ENCODE data around the gene ARHGAP15.

ARHGAP15 gene

GRCh38 chr2:143720095-143720664, 591.0 kb downstream of the ARHGAP15 start:
- Histone ChIP-seq H3K4me2 (no peak overlapping the region), H3K36me3 (ENCODE audit: insufficient read depth) (no peaks in the 10 kb centered on the region), H3K27ac (no peak overlapping the region), H3K4me1 (ENCODE audit: low read depth, poor library complexity, severe bottlenecking) (no peaks in the 10 kb centered on the region), H3K27me3 (ENCODE audit: insufficient read depth, low read depth) (no peaks in the 10 kb centered on the region), H3K4me3 (IDR thresholded peaks at IDR 0.05; ENCODE audit: insufficient read depth, low read depth, low read length) (no peak overlapping the region), H3K79me2 (ENCODE audit: insufficient read depth, low read depth) (no peaks in the 10 kb centered on the region), H4K20me1 (ENCODE audit: insufficient read depth) (no peaks in the 10 kb centered on the region), H3K9ac (no peak overlapping the region), H2AFZ (ENCODE audit: low read depth) (no peak overlapping the region)
- no peak for TF ChIP-seq CTCF (conservative IDR thresholded peaks at IDR 0.05; ENCODE audit: low read depth, low read length)

- Histone ChIP-seq H2AFZ (ENCODE audit: low read depth) (no peak overlapping the region), H3K4me3 (IDR thresholded peaks at IDR 0.05; ENCODE audit: insufficient read depth, low read depth, low read length) (no peak overlapping the region), H3K4me1 (ENCODE audit: low read depth, poor library complexity, severe bottlenecking) (no peaks in the 10 kb centered on the region), H3K9ac (no peak overlapping the region), H3K27me3 (ENCODE audit: insufficient read depth, low read depth) (no peaks in the 10 kb centered on the region), H3K27ac (no peak overlapping the region), H3K36me3 (ENCODE audit: insufficient read depth) (no peaks in the 10 kb centered on the region), H3K4me2 (no peak overlapping the region), H3K79me2 (ENCODE audit: insufficient read depth, low read depth) (no peaks in the 10 kb centered on the region), H4K20me1 (ENCODE audit: insufficient read depth) (no peaks in the 10 kb centered on the region)
- no peak for TF ChIP-seq CTCF (conservative IDR thresholded peaks at IDR 0.05; ENCODE audit: low read depth, low read length)
Observed at GRCh38 chr2:143725400-143725799, 596.2 kb downstream of the ARHGAP15 start.

- Histone ChIP-seq H3K36me3 (ENCODE audit: insufficient read depth) (no peaks in the 10 kb centered on the region), H3K9ac (no peak overlapping the region), H4K20me1 (ENCODE audit: insufficient read depth) (no peaks in the 10 kb centered on the region), H3K79me2 (ENCODE audit: insufficient read depth, low read depth) (no peaks in the 10 kb centered on the region), H2AFZ (ENCODE audit: low read depth) (no peak overlapping the region), H3K4me1 (ENCODE audit: low read depth, poor library complexity, severe bottlenecking) (no peaks in the 10 kb centered on the region), H3K27me3 (ENCODE audit: insufficient read depth, low read depth) (no peaks in the 10 kb centered on the region), H3K4me3 (IDR thresholded peaks at IDR 0.05; ENCODE audit: insufficient read depth, low read depth, low read length) (no peak overlapping the region), H3K4me2 (no peak overlapping the region), H3K27ac (no peak overlapping the region)
- no peak for TF ChIP-seq CTCF (conservative IDR thresholded peaks at IDR 0.05; ENCODE audit: low read depth, low read length)
Observed at GRCh38 chr2:143726151-143726845, 597.1 kb downstream of the ARHGAP15 start.

- Histone ChIP-seq H3K36me3 (ENCODE audit: insufficient read depth) (no peaks in the 10 kb centered on the region), H3K79me2 (ENCODE audit: insufficient read depth, low read depth) (no peaks in the 10 kb centered on the region), H3K27me3 (ENCODE audit: insufficient read depth, low read depth) (no peaks in the 10 kb centered on the region), H3K4me2 (no peak overlapping the region), H3K27ac (no peak overlapping the region), H4K20me1 (ENCODE audit: insufficient read depth) (no peaks in the 10 kb centered on the region), H3K9ac (no peak overlapping the region), H3K4me3 (IDR thresholded peaks at IDR 0.05; ENCODE audit: insufficient read depth, low read depth, low read length) (no peak overlapping the region), H2AFZ (ENCODE audit: low read depth) (no peak overlapping the region), H3K4me1 (ENCODE audit: low read depth, poor library complexity, severe bottlenecking) (no peaks in the 10 kb centered on the region)
- TF ChIP-seq CTCF (conservative IDR thresholded peaks at IDR 0.05; ENCODE audit: low read depth, low read length) = no peak
Observed at GRCh38 chr2:143728498-143728897, 599.3 kb downstream of the ARHGAP15 start.

All from KMS-11 (cell line).